Caco-2 (cell line): ENCODE results near the gene CPNE2. TPM values are rescaled to one million over a fixed set of nuclear protein-coding genes. Genes with fewer than 3 reads are reported as not detected.
A peak's percentile ranks its signal among the peaks of the same experiment; 100 is the strongest.

ENCODE experiments used
- BruUV-seq: library from RNA; stranded (reverse); fragments of 400-500 nt; replicated peaks from 2 replicates; lab custom pipeline; 2021; lab: Mats Ljungman, UMichigan
- CTCF ChIA-PET: fragments of 300-600 bp; sonication (Branson Sonifier 250); formaldehyde crosslinking; loops from one replicate; lab custom pipeline; 2022; ENCODE audit warnings: antibody characterized with exemption; lab: Charles Lee
- POLR2A ChIA-PET: fragments of 300-600 bp; sonication (Branson Sonifier 250); formaldehyde crosslinking; loops from one replicate; lab custom pipeline; 2022; ENCODE audit warnings: antibody characterized with exemption; lab: Charles Lee
- DNase-seq, 2 experiments: peaks; one replicate each; pipeline versions ENCODE4 v3.0.0 to v3.0.0-alpha.2; 2020 to 2022
- H3K27me3 ChIP-seq: replicated peaks from 2 replicates; pipeline ENCODE4 v1.6.0; 2011; ENCODE audit warnings: low read length; ENCODE audit not compliant: control insufficient read depth, insufficient read depth
- H3K36me3 ChIP-seq: 2 replicates; pipeline ENCODE4 v1.5.1; 2011; ENCODE audit warnings: low read length; ENCODE audit not compliant: control insufficient read depth, insufficient read depth
- H3K4me1 ChIP-seq: fragments of 250-450 bp; sonication (Bioruptor Pico); 2 replicates; pipeline ENCODE4 v1.5.1; 2020; ENCODE audit warnings: mild to moderate bottlenecking
- H3K4me3 ChIP-seq: 2 replicates; pipeline ENCODE4 v1.5.1; 2011; ENCODE audit warnings: low read depth, mild to moderate bottlenecking, control low read depth, low read length
- H3K9me3 ChIP-seq: fragments of 250-450 bp; sonication (Bioruptor Pico); 2 replicates; pipeline ENCODE4 v1.5.1; 2020; ENCODE audit warnings: mild to moderate bottlenecking, moderate library complexity
- H3K27ac Mint-ChIP-seq: one replicate; pipeline ENCODE4 v1.8.0; 2022; ENCODE audit warnings: mixed read lengths; ENCODE audit not compliant: unreplicated experiment
- H3K27me3 Mint-ChIP-seq: one replicate; pipeline ENCODE4 v1.8.0; 2022; ENCODE audit warnings: mixed read lengths; ENCODE audit not compliant: insufficient read depth, unreplicated experiment
- H3K36me3 Mint-ChIP-seq: one replicate; pipeline ENCODE4 v1.8.0; 2022; ENCODE audit warnings: mild to moderate bottlenecking, mixed read lengths; ENCODE audit not compliant: insufficient read depth, unreplicated experiment
- H3K4me1 Mint-ChIP-seq: one replicate; pipeline ENCODE4 v1.8.0; 2022; ENCODE audit warnings: low read depth, mixed read lengths; ENCODE audit not compliant: unreplicated experiment
- H3K4me3 Mint-ChIP-seq: one replicate; pipeline ENCODE4 v1.8.0; 2022; ENCODE audit warnings: mild to moderate bottlenecking, moderate library complexity, mixed read lengths; ENCODE audit not compliant: unreplicated experiment
- H3K9me3 Mint-ChIP-seq: one replicate; pipeline ENCODE4 v1.8.0; 2022; ENCODE audit warnings: mixed read lengths; ENCODE audit not compliant: unreplicated experiment
- CTCF ChIP-seq, 2 experiments: fragments of 200-600 bp in 1 of 2; IDR thresholded peaks; 1 replicate in 1 of 2; 2 replicates in 1 of 2; pipeline versions ENCODE4 v1.5.1 to v1.8.0; 2011 to 2022; ENCODE audit warnings: antibody characterized with exemption in 1 of 2, control low read depth in 1 of 2, inconsistent platforms in 1 of 2, low read depth in 1 of 2, low read length in 1 of 2, mild to moderate bottlenecking in 1 of 2, moderate library complexity in 1 of 2; ENCODE audit not compliant: insufficient read depth in 1 of 2, severe bottlenecking in 1 of 2, unreplicated experiment in 1 of 2
- intact Hi-C: fragments of 100-400 bp; cut with micrococcal nuclease; formaldehyde crosslinking; loops from one replicate; pipeline ENCODE4 v1.10.0; 2022; ENCODE audit not compliant: unreplicated experiment
- total RNA-seq: library from RNA; stranded (reverse); gene quantifications from 2 replicates; pipeline ENCODE4 v1.2.3, GENCODE V29; 2022

The CPNE2 gene
- total RNA-seq, 1 experiment from 2014 or later = 46.3 TPM

- peaks cover 78% of the 10 kb centered on the region for H3K36me3 Mint-ChIP-seq
Measured at GRCh38 chr16:57167953-57168352, 75.6 kb downstream of the CPNE2 start.

GRCh38 chr16:57169327-57169726, 76.9 kb downstream of the CPNE2 start:
- no TSS peak for BruUV-seq
- Mint-ChIP-seq H3K36me3 (peaks cover 74% of the 10 kb centered on the region), H3K9me3 (no peaks in the 10 kb centered on the region), H3K4me1 (no peaks in the 10 kb centered on the region), H3K27ac (no peak overlapping the region), H3K4me3 (no peak overlapping the region), H3K27me3 (no peaks in the 10 kb centered on the region)
- no peak for TF ChIP-seq CTCF (IDR thresholded peaks at IDR 0.05; ENCODE audit: insufficient read depth in 1 of 2, low read depth in 1 of 2, low read length in 1 of 2, severe bottlenecking in 1 of 2, unreplicated experiment in 1 of 2)
- Histone ChIP-seq H3K9me3 (no peaks in the 10 kb centered on the region), H3K36me3 (peaks cover 8% of the 10 kb centered on the region), H3K27me3 (no peaks in the 10 kb centered on the region), H3K4me3 (no peak overlapping the region), H3K4me1 (no peaks in the 10 kb centered on the region)
- intact Hi-C loops = loop anchor here (2.0 to 5.0 kb wide), 2 partner anchors 77 to 207 kb away; partner anchors contain the start of genes CETP and CPNE2
- POLR2A ChIA-PET = no interaction called here
- DNase-seq = no peak
- CTCF ChIA-PET = no interaction called here

More at GRCh38 chr16:57167953-57168352, 75.6 kb downstream of the CPNE2 start:
- Histone ChIP-seq H3K4me3 (no peak overlapping the region), H3K4me1 (no peaks in the 10 kb centered on the region), H3K27me3 (no peaks in the 10 kb centered on the region), H3K9me3 (no peaks in the 10 kb centered on the region), H3K36me3 (peaks cover 7% of the 10 kb centered on the region)
- ChIA-PET CTCF (no interaction called here), POLR2A (no interaction called here)
- intact Hi-C loops = loop anchor here (1.0 to 5.0 kb wide), 5 partner anchors 22 to 301 kb away; partner anchors contain the start of genes CETP and CPNE2
- H3K4me1 Mint-ChIP-seq = no peaks in the 10 kb centered on the region
- H3K27ac Mint-ChIP-seq = no peak overlapping the region
- no peak overlapping the region for H3K4me3 Mint-ChIP-seq
- no TSS peak for BruUV-seq
- no peaks in the 10 kb centered on the region for H3K9me3 Mint-ChIP-seq
- H3K27me3 Mint-ChIP-seq = no peaks in the 10 kb centered on the region
- TF ChIP-seq CTCF (IDR thresholded peaks at IDR 0.05; ENCODE audit: insufficient read depth in 1 of 2, low read depth in 1 of 2, low read length in 1 of 2, severe bottlenecking in 1 of 2, unreplicated experiment in 1 of 2) = peak; percentile 53 to 60
- peak in 1 of 2 experiments; percentile 55 for DNase-seq

- no peak for TF ChIP-seq CTCF (IDR thresholded peaks at IDR 0.05; ENCODE audit: insufficient read depth in 1 of 2, low read depth in 1 of 2, low read length in 1 of 2, severe bottlenecking in 1 of 2, unreplicated experiment in 1 of 2)
- H3K36me3 ChIP-seq = peaks cover 3% of the 10 kb centered on the region
Measured at GRCh38 chr16:57172721-57173290, 80.4 kb downstream of the CPNE2 start.

More at GRCh38 chr16:57172721-57173290, 80.4 kb downstream of the CPNE2 start:
- peaks cover 52% of the 10 kb centered on the region for H3K36me3 Mint-ChIP-seq
- POLR2A ChIA-PET = no interaction called here
- H3K9me3 Mint-ChIP-seq = no peaks in the 10 kb centered on the region
- CTCF ChIA-PET = no interaction called here
- H3K4me1 Mint-ChIP-seq = no peaks in the 10 kb centered on the region
- intact Hi-C loops = no loop called here
- Histone ChIP-seq H3K9me3 (no peaks in the 10 kb centered on the region), H3K4me1 (no peaks in the 10 kb centered on the region), H3K27me3 (no peaks in the 10 kb centered on the region), H3K4me3 (no peak overlapping the region)
- H3K4me3 Mint-ChIP-seq = no peak overlapping the region
- DNase-seq = no peak
- BruUV-seq = no TSS peak
- H3K27me3 Mint-ChIP-seq = no peaks in the 10 kb centered on the region
- H3K27ac Mint-ChIP-seq = no peak overlapping the region
